ENCODE results near the gene HOXD3.

The HOXD3 gene

DNA sequence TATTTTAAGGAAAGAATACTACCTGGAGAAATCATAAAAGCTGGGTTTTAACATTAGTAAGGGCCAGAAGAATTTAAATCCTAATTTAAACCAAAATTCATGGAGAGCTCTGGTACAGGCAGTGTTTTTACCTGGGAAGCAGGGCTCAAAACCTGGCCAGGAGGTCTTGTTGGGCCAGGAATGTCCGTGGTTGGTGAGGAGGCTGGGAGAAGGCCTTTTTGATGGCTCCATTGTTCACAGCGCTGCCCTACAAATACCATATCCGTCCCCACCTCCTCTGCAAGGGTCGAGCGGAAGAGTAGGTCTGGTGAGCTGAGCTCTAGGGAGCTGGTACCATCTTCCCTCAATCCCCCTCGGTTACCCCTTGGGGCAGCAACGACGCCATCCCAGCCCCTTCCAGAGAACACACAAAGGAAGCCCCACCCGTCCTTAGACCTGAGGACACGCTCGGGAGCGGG, 20.5 kb downstream of the HOXD3 start:
- no peak for DNase-seq (ENCODE audit: low spot score)

DNA sequence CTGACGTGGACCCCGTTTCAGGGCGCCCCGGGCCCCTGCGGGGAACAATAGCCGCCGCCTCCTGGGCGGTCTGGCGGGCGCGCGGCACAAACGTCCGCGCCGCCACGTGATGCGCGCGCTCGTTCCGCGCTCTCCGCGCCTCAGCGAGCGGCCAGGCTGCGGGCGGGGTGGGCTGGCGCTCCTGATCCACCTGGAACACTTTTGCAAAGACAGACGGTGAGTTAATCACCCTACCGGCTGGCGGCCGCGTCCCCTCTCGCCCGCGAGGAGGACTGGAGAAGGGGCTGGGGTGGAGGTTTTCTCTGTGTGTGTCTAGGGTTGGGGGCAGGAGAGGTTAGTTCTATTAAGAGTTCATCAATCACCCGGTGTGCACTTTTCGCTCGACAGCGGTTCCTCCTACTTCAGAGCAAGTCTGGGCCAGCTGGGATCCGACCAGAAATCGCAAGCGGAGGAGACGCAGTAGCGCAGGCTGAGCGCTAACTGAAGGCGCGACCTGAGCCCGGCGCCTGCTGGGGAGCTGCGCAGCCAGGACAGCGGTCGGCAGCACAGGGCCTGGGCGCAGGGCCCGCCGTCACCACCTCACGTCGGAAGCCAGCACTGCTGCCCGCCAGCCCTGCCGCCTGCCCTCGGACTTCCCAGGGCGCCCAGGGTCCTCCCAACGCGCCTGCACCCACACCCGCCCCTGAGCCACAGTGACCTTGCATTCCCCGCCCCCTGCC, 21.1 kb downstream of the HOXD3 start:
- no peak for DNase-seq (ENCODE audit: low spot score)

DNA sequence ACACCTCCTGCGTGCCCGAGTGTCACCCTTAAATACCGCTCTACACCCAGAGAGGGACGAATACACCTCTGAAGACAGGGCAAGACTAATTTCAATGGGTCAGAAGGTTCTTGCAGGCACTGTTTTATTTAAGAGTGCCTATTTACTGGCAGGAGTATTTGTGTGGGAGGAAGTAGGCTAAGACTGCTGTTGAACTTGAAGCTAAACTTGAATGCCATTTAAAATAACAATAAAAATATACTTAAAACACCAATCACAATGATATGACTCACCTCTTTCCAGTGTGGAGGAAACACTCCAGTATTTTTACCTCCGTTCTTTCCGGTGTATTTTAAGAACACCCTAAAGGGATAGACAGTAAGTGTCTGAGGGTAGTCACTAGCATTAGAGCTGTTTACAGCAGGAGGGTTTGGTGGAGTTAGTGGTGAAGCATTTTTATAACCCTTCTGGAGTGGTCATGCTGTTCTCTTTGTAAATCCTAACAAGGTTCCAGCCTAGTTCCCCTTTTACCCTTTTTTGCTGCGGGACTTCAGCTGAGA, 21.7 kb downstream of the HOXD3 start:
- DNase-seq (ENCODE audit: low spot score) = no peak

DNA sequence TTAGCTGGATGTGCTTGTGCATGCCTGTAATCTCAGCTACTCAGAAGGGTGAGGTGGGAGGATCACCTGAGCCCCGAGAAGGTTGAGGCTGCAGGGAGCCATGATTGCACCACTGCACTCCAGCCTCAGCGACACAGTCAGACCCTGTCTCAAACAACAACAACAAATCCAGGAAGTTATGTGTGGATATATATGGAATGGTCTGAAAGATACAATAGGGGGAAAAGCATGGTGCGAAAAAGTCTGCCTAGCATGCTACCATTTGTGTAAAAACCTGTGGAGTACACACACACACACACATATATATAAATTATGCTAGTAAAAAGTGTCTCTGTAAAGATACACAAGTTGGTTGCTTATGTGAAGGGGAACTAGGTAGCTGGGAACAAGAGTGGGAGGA, 24.4 kb downstream of the HOXD3 start:
- DNase-seq (ENCODE audit: low spot score) = no peak

DNA sequence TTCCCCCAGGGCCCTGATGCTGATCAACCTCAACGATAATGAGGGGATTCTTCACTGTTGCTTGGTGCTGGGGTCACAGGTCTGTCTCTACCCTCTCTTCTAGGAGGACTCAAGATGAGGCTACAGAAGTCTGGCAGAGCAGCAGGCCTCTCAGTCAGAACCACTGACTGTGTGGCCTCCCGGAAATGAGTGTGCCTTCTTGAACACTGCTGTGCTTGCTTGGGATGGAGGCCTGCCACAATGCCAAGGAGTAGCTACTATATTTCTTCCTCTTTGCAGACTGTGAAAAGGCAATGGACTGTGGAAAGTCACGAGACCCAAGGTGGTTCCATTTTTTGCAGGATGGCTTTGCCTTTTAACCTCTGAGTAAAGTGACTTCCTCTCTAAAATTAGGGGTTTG, 25.6 kb downstream of the HOXD3 start:
- DNase-seq (ENCODE audit: low spot score) = no peak

DNA sequence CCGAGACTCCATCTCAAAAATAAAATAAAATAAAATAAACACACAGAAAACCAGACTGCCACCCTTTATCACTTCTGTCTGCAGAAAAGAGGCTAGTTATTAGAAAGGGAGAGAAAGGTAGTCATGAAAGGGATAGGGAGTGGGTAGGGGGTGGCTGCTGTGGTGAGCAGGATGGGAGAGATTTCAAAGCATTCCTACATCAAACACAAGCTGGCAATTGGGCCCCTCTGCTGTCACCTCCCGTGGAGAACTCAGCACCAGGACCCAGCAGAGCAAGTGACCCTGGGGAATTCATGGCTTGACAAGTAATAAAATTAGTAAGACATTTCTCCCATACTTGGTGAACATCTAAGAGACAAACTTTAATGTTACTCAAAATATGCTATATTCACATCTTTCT, 27.6 kb downstream of the HOXD3 start:
- no peak for DNase-seq (ENCODE audit: low spot score)

DNA sequence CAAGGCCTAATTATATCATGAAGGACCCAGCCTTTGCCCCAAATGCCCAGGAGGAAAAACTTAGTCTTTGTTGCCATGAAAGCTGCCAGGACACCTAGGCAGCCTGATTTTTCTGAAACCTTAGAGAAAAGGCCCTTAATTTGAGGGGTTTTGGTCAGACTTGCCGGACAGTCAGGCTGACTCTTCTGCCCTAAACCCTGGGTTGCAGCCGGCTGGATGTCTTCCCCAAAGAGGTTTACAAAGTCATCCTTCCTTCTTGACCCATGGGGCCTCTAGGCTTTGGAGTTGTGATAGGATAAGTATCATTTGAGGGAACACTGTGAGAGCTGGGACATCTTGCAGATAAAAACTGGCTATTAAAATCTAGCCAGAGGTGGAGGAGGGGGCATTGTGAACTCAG, 28.9 kb downstream of the HOXD3 start:
- no peak for DNase-seq (ENCODE audit: low spot score)

DNA sequence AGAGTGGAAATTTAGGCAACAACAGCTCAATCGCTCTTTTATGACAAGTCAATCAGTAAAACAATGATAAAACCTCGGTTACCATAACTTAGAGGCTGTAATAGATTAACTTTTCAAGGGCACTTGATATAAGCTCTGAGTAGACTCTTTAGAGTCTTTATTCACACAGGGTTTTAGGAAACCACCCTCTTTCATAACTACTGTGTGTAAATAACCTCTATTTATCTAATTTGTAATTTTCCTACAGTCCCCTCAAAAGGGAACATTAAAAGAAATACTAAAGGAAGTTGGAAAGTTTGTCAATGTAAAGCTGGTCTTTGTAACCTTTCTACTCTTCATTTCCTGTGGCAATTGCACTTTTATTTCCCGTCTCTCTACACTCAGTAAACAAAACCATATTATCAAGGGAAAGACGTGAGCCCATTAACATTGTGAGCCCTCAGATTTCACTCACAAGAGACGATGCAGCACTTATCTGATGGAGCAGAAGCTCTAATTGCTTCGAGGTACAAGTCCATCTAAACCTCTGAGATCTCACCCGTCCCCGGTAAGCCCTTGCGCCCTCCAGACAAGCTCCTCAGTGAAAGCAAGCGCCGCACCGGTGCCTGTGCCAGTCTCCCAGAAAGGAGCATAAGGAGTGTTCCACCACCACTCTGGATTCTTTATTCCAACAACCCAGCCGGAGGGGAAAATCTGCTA, 30.2 kb downstream of the HOXD3 start:
- no peak for DNase-seq (ENCODE audit: low spot score)

DNA sequence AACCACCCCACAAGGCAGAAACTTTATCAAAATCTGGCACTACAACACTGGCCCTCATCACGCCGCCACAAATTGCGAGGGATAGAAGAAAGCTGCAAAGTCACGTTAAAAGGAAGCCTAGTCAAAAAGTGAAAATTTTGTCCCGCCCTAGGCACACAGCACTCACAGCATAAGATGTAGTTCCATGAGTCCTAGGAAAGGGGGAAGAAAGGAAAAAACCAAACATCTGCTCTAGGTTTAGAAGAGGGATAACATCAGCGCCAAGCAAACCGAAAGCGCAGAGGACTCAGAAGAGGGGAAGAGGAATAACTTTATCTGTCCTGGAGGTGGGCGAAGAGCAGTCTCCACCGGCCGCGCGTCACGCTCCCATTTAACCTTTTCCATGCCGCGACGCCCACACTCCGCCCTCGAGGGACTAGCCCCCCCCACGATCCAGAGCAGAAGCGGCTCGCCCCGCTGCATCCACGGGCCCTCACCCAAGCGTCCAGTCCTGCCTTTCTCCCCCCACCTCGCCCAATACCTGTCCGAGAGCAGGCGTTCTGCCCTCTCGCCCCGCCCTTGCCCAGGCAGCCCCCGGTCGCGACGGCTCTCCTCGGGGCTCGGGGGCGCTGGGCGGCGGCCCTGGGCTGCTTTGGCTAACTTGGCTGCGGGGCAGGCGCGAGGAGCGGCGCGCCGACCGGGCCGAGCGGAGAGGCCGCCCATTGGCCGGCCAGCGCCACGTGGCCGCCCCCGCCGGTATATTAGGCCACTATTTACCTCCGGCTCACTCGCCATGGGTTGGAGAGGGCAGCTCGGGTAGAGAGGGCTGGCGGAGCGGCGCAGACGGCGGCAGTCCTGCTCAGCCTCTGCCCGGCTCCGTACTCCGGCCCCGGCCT, 31.0 kb downstream of the HOXD3 start, which contains the start of gene HOXD1:
TSS of gene HOXD1 (plus strand) at position 770 of the 875 bp plus-strand sequence. CDS start 134 bp downstream, outside the sequence.
- peak; percentile 76 for DNase-seq (ENCODE audit: low spot score)

DNA sequence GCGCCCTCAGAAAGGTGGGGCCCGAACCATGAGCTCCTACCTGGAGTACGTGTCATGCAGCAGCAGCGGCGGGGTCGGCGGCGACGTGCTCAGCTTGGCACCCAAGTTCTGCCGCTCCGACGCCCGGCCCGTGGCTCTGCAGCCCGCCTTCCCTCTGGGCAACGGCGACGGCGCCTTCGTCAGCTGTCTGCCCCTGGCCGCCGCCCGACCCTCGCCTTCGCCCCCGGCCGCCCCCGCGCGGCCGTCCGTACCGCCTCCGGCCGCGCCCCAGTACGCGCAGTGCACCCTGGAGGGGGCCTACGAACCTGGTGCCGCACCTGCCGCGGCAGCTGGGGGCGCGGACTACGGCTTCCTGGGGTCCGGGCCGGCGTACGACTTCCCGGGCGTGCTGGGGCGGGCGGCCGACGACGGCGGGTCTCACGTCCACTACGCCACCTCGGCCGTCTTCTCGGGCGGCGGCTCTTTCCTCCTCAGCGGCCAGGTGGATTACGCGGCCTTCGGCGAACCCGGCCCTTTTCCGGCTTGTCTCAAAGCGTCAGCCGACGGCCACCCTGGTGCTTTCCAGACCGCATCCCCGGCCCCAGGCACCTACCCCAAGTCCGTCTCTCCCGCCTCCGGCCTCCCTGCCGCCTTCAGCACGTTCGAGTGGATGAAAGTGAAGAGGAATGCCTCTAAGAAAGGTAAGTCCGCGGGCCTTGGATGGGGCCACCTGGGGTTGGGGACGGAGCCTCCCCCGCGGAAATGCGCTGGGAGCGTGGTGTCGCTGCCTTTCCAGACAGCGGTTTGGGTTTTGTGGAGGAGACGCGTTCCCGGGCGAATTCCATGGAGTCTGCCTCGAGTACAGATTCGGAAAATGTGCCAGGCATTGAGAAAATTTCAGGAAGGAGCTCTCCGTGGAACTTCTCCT, 31.9 kb downstream of the HOXD3 start:
- DNase-seq (ENCODE audit: low spot score) = no peak

DNA sequence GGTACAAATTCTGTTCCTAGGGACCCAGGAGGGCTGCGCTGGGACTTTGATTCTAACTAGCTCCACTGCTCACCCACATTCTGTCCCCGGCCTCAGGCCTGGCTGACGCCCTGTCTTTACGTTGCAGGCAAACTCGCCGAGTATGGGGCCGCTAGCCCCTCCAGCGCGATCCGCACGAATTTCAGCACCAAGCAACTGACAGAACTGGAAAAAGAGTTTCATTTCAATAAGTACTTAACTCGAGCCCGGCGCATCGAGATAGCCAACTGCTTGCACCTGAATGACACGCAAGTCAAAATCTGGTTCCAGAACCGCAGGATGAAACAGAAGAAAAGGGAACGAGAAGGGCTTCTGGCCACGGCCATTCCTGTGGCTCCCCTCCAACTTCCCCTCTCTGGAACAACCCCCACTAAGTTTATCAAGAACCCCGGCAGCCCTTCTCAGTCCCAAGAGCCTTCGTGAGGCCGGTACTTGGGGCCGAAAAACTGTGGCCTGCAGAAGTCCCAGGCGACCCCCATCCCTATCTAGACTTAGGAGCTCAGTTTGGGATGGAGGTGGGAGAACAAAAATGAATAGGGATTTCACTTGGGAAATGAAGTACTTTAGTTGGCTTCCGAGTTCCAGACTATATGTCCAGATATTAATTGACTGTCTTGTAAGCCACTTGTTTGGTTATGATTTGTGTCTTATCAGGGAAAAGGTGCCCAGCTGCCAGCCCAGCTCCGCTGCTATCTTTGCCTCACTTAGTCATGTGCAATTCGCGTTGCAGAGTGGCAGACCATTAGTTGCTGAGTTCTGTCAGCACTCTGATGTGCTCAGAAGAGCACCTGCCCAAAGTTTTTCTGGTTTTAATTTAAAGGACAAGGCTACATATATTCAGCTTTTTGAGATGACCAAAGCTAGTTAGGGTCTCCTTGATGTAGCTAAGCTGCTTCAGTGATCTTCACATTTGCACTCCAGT, 32.9 kb downstream of the HOXD3 start:
- DNase-seq (ENCODE audit: low spot score) = no peak

DNA sequence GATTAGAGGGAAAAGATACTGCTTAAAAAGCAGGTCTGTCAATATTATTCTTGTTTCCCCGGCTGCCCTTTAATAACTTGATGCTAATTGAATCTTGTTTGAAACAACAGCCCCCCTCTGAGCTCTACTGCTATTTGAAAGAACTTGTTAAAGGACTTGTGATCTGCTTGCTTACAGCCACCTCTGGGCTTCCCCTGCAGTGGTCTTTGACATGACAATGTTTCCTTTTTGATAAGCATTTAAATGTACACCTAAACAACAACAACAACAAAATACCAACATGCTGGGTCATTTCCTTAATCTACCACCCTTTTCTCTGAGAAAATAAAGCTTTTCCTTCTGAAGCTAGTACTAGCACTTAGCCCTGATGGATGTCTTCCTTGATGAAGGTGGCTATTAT, 35.2 kb downstream of the HOXD3 start:
- no peak for DNase-seq (ENCODE audit: low spot score)

DNA sequence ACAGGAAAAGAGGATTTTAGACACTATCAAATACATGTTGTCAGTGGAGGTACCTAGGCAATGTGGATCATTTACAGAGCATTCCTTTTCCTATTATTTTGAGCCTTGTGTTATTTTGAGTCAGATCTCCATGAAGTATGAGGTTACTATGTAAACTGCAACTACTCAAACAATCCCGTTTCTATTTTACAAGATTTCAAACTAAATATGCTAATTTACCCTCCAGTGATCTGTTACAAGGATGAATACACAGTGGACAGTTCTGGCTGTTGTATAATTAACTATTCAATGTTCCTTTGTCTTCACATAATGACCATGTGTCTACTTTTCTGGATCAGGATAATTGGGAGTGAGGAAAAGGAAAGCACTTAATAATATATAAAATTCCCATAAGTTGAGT, 35.9 kb downstream of the HOXD3 start:
- no peak for DNase-seq (ENCODE audit: low spot score)

DNA sequence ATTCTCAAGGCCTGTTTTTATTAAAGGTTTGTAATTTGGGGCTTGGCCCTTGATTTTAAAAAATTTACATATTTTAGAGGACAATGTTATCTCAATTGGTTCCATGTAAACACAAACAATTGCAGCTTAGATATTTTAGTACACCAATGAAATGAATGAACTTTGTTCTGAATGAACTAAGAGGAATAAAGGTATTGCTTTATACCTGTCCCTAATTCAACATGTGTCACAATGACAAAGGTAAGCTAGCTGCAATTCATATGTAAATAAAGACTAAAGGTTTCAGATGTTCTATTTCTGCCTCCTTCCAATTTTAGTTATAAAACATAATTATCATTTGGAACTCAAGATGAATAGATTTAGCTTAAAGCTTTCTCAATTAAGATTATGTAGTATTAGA, 42.8 kb downstream of the HOXD3 start:
- DNase-seq (ENCODE audit: low spot score) = no peak

DNA sequence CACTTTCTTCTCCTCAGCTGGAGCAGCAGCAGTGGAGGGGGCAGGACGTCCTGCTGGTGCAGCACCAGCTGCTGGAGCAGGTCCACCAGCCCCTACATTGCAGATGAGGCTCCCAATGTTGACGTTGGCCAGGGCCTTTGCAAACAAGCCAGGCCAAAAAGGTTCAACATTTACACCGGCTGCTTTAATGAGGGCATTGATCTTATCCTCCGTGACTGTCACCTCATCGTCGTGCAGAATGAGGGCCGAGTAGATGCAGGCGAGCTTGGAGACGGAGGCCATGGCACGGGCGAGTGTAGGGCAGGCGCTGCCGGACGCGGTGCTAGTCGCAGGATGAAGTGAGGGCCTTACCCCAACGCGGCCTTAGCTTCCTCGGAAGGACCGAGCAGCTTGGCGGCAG, 43.9 kb downstream of the HOXD3 start:
- DNase-seq (ENCODE audit: low spot score) = no peak

DNA sequence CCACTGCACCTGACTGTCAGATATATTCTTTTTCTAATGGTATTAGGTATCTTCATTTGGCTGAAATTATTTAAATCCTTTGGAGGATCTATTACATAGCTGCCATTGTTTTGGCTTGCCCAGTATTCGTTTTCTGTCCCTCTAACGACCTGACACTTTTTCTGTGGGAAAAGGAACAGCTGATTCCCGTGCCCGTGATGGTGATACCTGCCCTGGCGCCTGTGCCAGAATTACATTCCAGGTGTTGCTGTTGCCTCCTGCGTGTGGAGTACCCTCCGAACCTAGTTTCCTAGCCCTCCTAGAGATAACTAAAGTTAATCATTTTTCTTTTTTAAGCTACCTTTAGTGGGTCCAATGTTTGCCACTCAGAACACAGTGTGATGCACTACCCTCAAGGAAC, 45.4 kb downstream of the HOXD3 start:
- DNase-seq (ENCODE audit: low spot score) = no peak

DNA sequence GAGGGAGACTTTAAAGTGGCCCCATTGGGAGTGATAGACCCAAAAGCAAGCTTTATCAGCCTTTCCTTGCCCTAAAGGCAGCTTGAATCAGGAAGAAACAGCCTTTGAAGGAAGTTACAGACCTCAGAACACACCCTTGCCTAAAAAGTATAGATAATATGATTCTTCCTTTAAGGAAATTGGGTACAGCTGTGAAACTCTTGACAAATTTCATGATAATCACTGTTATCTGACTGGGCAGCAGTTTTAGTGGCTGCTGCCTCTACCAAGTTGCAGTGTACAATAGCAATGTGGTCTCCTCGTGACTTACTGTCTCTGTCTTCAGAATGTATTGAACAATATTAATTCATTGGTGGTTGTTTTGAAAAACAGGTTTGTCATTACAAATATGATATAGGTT, 48.0 kb downstream of the HOXD3 start:
- DNase-seq (ENCODE audit: low spot score) = no peak

DNA sequence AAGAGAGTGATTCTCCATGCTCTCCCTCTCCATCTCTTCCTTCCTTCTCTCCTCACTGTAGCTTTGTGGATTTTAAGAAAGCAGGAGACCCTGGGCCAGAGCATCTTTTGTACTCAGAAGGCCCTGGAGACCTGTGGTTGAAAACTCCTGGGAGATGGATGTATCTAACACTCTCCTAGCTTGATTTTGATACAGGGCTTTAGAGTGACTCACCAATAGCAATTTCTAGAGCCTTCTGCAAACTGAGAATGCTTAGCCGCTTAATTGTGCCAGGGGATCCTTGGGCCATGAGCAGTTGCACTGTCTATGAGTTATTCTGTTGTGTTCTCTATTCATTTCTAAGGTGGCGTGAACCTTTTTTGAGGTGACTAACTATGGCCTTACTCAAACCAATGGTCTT, 49.0 kb downstream of the HOXD3 start:
- no peak for DNase-seq (ENCODE audit: low spot score)

DNA sequence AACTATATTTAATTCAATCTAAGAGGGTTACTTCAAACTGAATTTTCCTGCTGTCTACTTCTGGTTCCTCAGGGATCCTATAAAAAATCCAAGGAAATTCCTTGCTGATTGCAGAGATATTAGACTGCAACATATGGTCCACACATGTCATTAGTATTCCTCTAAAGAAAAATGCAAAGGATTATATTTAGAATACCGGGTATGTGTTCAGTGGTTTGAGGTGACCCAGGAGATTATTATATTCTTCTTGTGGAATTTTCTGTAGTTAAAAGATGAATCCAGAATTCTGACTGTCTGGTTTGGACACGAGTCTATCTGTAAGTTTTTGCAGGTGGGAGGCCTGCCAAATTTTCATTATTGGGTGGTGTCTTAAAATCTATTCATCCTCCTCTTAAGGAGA, 49.6 kb downstream of the HOXD3 start:
- no peak for DNase-seq (ENCODE audit: low spot score)

DNA sequence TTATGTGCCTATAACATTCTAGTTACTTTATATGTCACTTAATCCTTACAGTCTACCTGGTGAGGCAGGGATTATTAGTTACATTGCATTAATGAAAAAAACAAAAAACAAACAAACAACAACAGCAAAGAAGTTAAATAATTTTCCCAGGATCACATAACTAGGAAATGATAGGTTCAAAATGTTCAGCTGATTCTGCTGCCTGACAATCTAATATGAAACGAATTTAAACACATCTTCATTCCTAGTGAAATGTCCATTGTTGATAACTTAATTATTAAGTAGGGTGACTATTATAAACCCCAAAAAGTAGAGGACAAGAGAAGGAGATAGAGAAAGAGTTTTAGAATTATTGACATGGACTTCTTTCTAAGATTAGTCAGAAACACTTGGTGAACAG, 54.0 kb downstream of the HOXD3 start:
- no peak for DNase-seq (ENCODE audit: low spot score)
